Nephron (organoid): ENCODE data around the gene UROD.
"Not testable (repeated sequence)": the region's sequence is repeated elsewhere in the genome, so short reads cannot be mapped to it uniquely, and the experiment has no call there.

Experiments
- H3K27ac Mint-ChIP-seq, 3 experiments: 2 replicates each; pipeline ENCODE4 v1.8.0; 2020; ENCODE audit warnings: mixed read lengths in 3 of 3, mild to moderate bottlenecking in 2 of 3, moderate library complexity in 1 of 3
- H3K27me3 Mint-ChIP-seq: 2 replicates; pipeline ENCODE4 v1.8.0; 2021; ENCODE audit warnings: low read depth, mild to moderate bottlenecking, moderate library complexity, mixed read lengths
- H3K36me3 Mint-ChIP-seq: 2 replicates; pipeline ENCODE4 v1.8.0; 2020; ENCODE audit warnings: low read depth, mixed read lengths
- H3K4me1 Mint-ChIP-seq: 2 replicates; pipeline ENCODE4 v1.8.0; 2020; ENCODE audit warnings: mixed read lengths
- H3K4me3 Mint-ChIP-seq, 3 experiments: 2 replicates each; pipeline ENCODE4 v1.8.0; 2020; ENCODE audit warnings: mild to moderate bottlenecking in 3 of 3, mixed read lengths in 3 of 3, moderate library complexity in 2 of 3
- H3K9me3 Mint-ChIP-seq: 2 replicates; pipeline ENCODE4 v1.8.0; 2020; ENCODE audit warnings: mixed read lengths
- TF ChIP-seq, protein P1 (sequence below), 3 experiments: fragments of 200-600 bp; sonication (generic); IDR thresholded peaks; one replicate each; pipeline ENCODE4 v1.5.0; 2021; ENCODE audit warnings: antibody characterized with exemption in 3 of 3; ENCODE audit not compliant: unreplicated experiment in 3 of 3

Gene UROD

DNA sequence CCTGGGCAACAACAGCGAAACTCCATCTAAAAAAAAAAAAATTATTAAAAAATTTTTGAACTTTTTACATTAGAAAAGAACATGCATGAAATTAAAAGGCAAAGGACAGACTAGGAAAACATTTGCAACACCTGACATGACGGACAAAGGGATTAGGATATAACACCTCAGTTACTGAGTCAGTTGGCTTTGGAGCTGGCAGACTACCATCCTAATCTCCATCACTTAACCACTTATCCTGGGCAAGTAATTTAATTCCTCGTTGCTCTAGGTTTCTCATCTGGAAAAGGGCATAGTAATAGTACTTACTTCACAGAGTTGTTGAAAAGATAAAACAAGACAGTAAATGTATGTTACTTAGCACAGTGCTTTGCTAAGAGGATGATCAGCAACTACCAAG, 12.8 kb upstream of the UROD start:
- TF ChIP-seq, protein P1, sequence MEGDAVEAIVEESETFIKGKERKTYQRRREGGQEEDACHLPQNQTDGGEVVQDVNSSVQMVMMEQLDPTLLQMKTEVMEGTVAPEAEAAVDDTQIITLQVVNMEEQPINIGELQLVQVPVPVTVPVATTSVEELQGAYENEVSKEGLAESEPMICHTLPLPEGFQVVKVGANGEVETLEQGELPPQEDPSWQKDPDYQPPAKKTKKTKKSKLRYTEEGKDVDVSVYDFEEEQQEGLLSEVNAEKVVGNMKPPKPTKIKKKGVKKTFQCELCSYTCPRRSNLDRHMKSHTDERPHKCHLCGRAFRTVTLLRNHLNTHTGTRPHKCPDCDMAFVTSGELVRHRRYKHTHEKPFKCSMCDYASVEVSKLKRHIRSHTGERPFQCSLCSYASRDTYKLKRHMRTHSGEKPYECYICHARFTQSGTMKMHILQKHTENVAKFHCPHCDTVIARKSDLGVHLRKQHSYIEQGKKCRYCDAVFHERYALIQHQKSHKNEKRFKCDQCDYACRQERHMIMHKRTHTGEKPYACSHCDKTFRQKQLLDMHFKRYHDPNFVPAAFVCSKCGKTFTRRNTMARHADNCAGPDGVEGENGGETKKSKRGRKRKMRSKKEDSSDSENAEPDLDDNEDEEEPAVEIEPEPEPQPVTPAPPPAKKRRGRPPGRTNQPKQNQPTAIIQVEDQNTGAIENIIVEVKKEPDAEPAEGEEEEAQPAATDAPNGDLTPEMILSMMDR (IDR thresholded peaks at IDR 0.05; ENCODE audit: unreplicated experiment in 3 of 3): no peak
- H3K27me3 Mint-ChIP-seq: no peaks in the 10 kb centered on the region
- no peaks in the 10 kb centered on the region for H3K9me3 Mint-ChIP-seq
- H3K27ac Mint-ChIP-seq: no peak overlapping the region
- peaks cover 2% of the 10 kb centered on the region for H3K4me1 Mint-ChIP-seq
- H3K36me3 Mint-ChIP-seq: peaks cover 10% of the 10 kb centered on the region
- H3K4me3 Mint-ChIP-seq: no peak overlapping the region

DNA sequence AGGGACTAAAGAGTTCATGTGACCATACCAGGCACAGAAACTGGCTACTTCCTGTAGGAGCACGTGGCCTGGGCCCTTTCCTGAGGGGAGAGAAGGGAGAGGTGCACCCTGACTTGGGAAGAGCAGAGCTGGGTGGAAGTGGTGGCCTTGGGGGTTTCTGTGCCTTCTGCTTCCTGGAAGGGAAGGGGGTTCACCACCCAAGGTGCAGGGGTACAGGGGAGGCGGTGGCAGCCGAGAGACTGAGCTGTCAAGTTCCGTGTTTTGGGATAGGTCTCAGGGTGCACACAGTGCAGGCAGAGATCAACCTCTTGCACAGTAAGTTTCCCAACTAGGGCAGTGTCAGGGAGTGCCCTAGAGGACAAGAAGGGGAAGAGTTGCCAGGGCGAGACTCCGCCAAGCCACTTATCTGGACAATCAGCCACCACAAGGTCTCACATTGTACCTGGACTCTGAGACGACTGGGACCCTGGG, 11.0 kb upstream of the UROD start:
- TF ChIP-seq, protein P1 (IDR thresholded peaks at IDR 0.05; ENCODE audit: unreplicated experiment in 3 of 3): no peak
- Mint-ChIP-seq H3K27me3 (no peaks in the 10 kb centered on the region), H3K36me3 (peaks cover 22% of the 10 kb centered on the region)

DNA sequence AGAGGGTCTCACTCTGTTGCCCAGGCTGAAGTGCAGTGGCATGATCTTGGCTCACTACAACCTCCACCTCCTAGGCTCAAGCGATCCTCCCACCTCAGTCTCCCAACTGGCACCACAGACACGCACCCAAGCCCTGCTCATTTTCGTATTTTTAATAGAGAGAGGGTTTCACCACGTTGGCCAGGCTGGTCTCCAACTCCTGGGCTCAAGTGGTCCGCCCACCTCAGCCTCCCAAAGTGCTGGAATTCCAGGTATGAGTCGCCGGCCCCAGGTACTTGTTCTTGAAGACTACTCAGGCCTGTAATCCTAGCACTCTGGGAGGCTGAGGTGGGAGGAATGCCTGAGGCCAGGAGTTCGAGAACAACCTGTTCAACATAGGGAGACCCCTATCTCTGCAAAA, 10.5 kb upstream of the UROD start:
- peaks cover 24% of the 10 kb centered on the region for H3K36me3 Mint-ChIP-seq
- not testable (repeated sequence) for H3K9me3 Mint-ChIP-seq, H3K4me3 Mint-ChIP-seq, H3K27ac Mint-ChIP-seq, H3K27me3 Mint-ChIP-seq, H3K4me1 Mint-ChIP-seq

More for the DNA sequence above, 11.0 kb upstream of the UROD start:
- Mint-ChIP-seq H3K4me3 (no peak overlapping the region), H3K9me3 (no peaks in the 10 kb centered on the region), H3K27ac (no peak overlapping the region), H3K4me1 (no peaks in the 10 kb centered on the region)

DNA sequence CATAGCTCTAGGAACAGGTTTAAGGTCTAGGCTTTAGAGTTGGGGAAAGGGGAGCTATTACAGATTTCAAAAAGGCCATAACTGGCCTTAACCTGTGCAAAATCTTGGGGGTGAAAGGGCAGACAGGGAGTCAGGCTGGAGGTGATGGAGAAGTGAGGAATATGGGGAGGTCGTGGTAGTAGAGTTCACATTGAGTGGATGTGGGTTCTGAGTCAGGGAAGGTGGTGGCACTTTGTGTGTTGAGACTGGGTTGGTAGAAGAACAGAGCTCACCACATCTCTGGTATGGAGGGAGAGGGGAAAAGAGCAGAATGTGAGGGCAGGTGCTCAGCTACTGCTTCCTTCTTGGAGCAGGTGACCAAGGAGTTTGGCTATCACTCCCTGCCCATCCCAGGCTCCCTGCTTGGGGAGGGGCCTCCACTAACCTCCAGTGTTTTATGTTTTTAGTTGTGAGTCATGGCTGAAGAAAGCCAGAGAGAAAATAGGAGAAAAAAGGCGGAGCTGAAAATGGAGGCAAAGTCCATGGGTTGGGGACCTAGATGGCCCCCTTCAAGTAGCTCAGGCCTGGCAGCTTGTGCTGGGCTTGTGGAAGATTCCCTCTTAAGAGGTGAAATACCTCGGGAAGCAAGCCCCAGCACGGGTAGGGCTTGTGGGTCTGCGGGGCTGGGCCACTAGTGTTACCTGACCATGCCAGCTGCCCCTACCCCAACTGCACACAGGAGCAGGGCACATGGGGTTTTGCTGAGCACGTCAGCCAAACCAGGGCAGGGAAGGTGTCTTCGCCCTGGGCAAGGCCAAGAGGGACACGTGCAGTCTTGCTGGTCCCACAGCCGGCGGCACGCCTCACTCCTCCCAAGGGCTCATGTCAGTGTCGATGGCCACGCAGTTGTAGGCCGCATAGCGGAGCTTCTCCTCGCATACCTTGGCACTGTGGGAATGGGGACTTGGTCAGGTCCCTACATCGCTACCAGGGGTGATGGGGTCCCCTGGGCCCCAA, 9.1 kb upstream of the UROD start:
- no peaks in the 10 kb centered on the region for H3K4me1 Mint-ChIP-seq
- TF ChIP-seq, protein P1 (IDR thresholded peaks at IDR 0.05; ENCODE audit: unreplicated experiment in 3 of 3): no peak
- H3K9me3 Mint-ChIP-seq: no peaks in the 10 kb centered on the region
- H3K36me3 Mint-ChIP-seq: peaks cover 35% of the 10 kb centered on the region
- no peak overlapping the region for H3K27ac Mint-ChIP-seq
- H3K4me3 Mint-ChIP-seq: no peak overlapping the region
- no peaks in the 10 kb centered on the region for H3K27me3 Mint-ChIP-seq

DNA sequence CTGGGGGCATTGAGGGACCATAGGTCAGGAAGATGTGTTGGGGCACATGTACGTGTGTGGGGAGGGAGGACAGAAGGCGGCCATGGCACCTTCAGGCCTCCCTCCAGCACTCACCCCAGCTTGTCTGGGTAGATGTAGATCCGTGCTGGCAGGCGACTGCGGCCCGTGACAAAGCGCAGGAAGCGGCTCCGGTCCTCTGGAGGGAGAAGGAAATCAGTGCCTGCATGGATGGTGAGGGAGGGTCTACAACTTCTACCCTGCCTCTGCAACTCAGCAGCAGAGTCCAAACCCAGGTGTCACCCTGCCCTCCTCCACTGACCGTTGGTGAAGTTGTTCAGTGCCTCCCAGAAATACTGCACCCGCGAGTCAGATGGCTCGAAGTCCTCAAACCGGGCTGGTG, 8.3 kb upstream of the UROD start:
- H3K9me3 Mint-ChIP-seq: no peaks in the 10 kb centered on the region
- TF ChIP-seq, protein P1 (IDR thresholded peaks at IDR 0.05; ENCODE audit: unreplicated experiment in 3 of 3): no peak
- no peaks in the 10 kb centered on the region for H3K4me1 Mint-ChIP-seq
- peaks cover 38% of the 10 kb centered on the region for H3K36me3 Mint-ChIP-seq
- H3K27me3 Mint-ChIP-seq: no peaks in the 10 kb centered on the region
- H3K4me3 Mint-ChIP-seq: no peak overlapping the region
- H3K27ac Mint-ChIP-seq: no peak overlapping the region

DNA sequence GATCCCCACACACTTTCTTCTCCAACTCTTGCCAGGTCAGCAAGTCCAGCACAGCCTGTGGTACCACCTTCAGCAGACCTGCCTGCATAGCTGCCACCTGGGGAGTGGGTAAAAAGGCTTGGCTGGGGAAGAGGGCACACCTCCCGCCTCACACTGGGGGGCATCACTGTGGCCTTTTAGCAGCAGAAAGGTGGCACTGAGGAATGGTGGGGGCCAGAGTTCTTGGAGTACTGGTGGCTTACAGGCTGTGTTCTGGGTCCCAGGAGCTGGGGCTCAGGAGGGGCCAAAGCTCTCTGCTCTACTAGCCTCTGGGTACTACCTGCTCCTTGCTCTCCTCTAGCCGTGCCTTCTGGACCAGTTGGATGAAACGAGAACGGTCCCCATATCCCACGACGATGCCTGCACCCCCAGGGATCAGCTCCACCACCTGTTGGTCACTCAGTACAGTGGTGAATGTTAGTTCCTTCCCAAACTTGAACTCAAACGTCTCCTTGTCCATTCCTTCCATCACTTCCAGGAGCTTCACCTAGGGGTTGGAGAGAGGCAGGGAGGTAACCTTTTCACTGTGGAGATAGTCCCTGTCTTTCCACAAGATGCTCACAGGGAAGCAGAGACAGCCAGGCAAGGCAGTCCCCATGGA, 7.7 kb upstream of the UROD start:
- H3K4me3 Mint-ChIP-seq: no peak overlapping the region
- no peaks in the 10 kb centered on the region for H3K9me3 Mint-ChIP-seq
- H3K36me3 Mint-ChIP-seq: peaks cover 43% of the 10 kb centered on the region
- no peaks in the 10 kb centered on the region for H3K4me1 Mint-ChIP-seq
- H3K27ac Mint-ChIP-seq: no peak overlapping the region
- H3K27me3 Mint-ChIP-seq: no peaks in the 10 kb centered on the region
- TF ChIP-seq, protein P1 (IDR thresholded peaks at IDR 0.05; ENCODE audit: unreplicated experiment in 3 of 3): no peak
